ENCODE measurements around the gene CREB3L2.

- no peak for TF ChIP-seq BHLHE40 (IDR thresholded peaks at IDR 0.05; ENCODE audit: borderline replicate concordance)
- TF ChIP-seq TARDBP (IDR thresholded peaks at IDR 0.05): no peak
- TF ChIP-seq SP1 (IDR thresholded peaks at IDR 0.05): no peak
- TF ChIP-seq NFRKB (IDR thresholded peaks at IDR 0.05): no peak
- no peak for TF ChIP-seq L3MBTL2 (conservative IDR thresholded peaks at IDR 0.05)
- TF ChIP-seq FOXM1 (IDR thresholded peaks at IDR 0.05; ENCODE audit: borderline replicate concordance): no peak
- TF ChIP-seq ARNT (IDR thresholded peaks at IDR 0.05): no peak
Measured at GRCh38 chr7:137916564-137916963, 85.3 kb downstream of the CREB3L2 start.

Measured in HEK293T (cell line).